ENCODE measurements around the gene H1-8.
"Not testable (repeated sequence)": the region's sequence is repeated elsewhere in the genome, so short reads cannot be mapped to it uniquely, and the experiment has no call there.

Gene H1-8

GRCh38 chr3:129512595-129512994 is 30.4 kb upstream of the H1-8 start:
- TF ChIP-seq CTCF (IDR thresholded peaks at IDR 0.05; ENCODE audit: low read depth, low read length, missing control alignments), result no peak
- no peak for DNase-seq (ENCODE audit: extremely low read depth, low read depth)
- no peak overlapping the region for H3K4me3 ChIP-seq (replicated peaks; ENCODE audit: low read depth, low read length)

DNA sequence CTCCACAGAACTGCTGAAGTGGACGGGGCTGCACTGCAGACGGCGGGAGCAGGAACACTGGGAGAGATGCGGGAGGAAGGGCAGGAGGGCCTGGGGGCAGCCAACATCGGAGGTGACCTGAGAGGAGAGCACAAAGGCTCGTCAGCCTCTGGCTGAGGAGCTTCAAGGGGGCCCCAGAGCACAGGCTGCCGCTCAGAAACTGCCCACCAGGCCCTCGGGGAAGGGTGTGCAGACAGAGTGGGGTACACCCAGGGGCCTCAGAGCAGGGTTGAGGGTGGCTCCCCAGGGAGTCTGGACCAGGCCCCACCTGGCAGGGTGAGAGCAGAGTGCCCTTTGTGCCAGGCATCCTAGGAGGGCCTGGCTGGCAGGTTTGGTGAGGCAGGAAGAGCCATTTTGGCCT is 29.3 kb upstream of the H1-8 start:
- DNase-seq (ENCODE audit: extremely low read depth, low read depth), result no peak
- H3K4me3 ChIP-seq (replicated peaks; ENCODE audit: low read depth, low read length), result no peak overlapping the region
- no peak for TF ChIP-seq CTCF (IDR thresholded peaks at IDR 0.05; ENCODE audit: low read depth, low read length, missing control alignments)

- no peak for DNase-seq (ENCODE audit: extremely low read depth, low read depth)
- no peak overlapping the region for H3K4me3 ChIP-seq (replicated peaks; ENCODE audit: low read depth, low read length)
- TF ChIP-seq CTCF (IDR thresholded peaks at IDR 0.05; ENCODE audit: low read depth, low read length, missing control alignments), result no peak
Observed at GRCh38 chr3:129514110-129514509, 28.9 kb upstream of the H1-8 start.

- no peak for TF ChIP-seq CTCF (IDR thresholded peaks at IDR 0.05; ENCODE audit: low read depth, low read length, missing control alignments)
- no peak for DNase-seq (ENCODE audit: extremely low read depth, low read depth)
- no peak overlapping the region for H3K4me3 ChIP-seq (replicated peaks; ENCODE audit: low read depth, low read length)
Observed at GRCh38 chr3:129514563-129514962, 28.4 kb upstream of the H1-8 start.

DNA sequence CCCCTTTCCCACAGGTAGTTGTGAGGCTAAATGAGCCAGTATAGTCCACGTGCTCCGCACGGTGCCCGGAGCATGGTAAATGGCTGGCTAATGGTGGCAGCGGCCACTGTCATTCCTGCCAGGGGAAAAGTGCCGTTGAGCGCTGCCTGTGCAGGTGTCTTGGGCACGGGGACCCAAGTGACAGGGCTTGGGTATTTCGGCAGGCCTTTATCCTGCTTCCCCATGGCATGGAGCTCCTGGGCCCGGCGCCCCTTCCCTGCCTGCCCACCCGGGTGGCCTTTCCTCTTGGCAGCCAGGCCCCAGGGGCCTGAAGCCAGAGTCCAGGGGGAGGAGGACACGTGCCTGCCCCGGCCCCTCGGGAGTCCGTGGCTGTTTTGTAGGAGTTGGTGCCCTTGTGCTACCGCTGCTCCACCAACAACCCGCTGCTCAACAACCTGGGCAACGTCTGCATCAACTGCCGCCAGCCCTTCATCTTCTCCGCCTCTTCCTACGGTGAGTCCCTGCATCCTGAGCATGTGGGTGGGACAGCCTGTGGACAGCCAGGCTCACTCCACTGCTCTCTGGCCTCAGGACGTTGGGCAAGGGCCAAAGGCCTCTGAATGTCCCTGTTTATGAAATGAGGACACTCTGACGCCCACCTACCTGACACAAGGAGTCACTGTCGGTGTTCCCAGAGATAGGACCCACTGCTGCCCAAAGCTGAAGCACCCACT is 27.7 kb upstream of the H1-8 start:
- not testable (repeated sequence) for H3K4me3 ChIP-seq (replicated peaks; ENCODE audit: low read depth, low read length); DNase-seq (ENCODE audit: extremely low read depth, low read depth)

DNA sequence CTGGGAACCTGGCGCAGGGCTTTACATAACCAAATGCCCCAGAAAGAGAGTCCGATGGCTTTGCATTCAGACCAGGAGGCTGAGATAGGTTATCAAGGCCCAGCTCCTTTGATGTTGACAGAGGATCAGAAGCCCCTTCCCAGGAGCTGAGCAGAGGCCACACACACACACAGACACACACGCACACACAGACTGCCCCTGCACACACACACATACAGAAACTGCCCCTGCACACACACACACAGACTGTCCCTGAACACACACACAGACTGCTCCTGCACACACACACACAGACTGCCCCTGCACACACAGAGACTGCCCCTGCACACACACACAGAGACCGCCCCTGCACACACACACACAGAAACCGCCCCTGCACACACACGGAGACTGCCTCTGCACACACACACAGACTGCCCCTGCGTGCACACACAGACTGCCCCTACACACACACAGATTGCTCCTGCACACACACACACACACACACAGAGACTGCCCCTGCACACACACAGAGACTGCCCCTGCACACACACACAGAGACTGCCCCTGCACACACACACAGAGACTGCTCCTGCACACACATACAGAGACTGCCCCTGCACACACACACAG is 27.0 kb upstream of the H1-8 start:
- DNase-seq (ENCODE audit: extremely low read depth, low read depth); H3K4me3 ChIP-seq (replicated peaks; ENCODE audit: low read depth, low read length): not testable (repeated sequence)

GRCh38 chr3:129517516-129517915 is 25.5 kb upstream of the H1-8 start:
- DNase-seq (ENCODE audit: extremely low read depth, low read depth), result no peak
- H3K4me3 ChIP-seq (replicated peaks; ENCODE audit: low read depth, low read length), result no peak overlapping the region
- no peak for TF ChIP-seq CTCF (IDR thresholded peaks at IDR 0.05; ENCODE audit: low read depth, low read length, missing control alignments)

DNA sequence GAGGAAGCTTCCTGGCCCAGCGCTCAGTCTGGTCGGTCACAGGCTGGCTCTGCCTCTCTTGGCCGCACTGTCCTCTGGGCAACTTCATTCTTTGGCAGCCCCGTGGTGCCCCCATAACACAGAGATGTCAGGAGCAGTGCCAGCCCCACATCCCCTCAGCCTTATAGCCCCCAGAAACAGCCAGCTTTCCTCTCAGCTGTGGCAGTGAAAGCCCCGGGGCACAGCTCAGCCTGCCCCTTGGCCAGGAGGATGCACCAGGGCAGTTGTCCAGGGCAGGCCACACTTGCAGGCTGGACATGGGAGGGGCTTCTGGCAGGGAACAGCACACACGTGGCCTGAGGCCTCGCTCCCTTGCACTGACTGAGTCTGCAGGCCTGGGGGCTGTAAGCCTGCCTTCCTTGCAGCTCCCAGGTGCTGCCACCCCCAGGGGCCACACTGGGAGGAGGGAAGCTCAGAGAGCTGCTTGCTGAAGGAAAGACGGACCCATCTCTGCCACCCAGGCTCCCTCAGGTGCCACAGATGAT is 24.9 kb upstream of the H1-8 start:
- no peak overlapping the region for H3K4me3 ChIP-seq (replicated peaks; ENCODE audit: low read depth, low read length)
- no peak for TF ChIP-seq CTCF (IDR thresholded peaks at IDR 0.05; ENCODE audit: low read depth, low read length, missing control alignments)

More for the DNA sequence above, 24.9 kb upstream of the H1-8 start:
- no peak for DNase-seq (ENCODE audit: extremely low read depth, low read depth)

Data from HFF-Myc (cell line).